Kidney tubule cell (primary cell): ENCODE results near the gene ASAH2.
"Not testable (repeated sequence)": the region's sequence is repeated elsewhere in the genome, so short reads cannot be mapped to it uniquely, and the experiment has no call there.

ENCODE experiments used
- DNase-seq: peaks from one replicate; pipeline ENCODE4 v3.0.0-alpha.2; 2018; ENCODE audit warnings: low spot score

The ASAH2 gene

GRCh38 chr10:50251394-50251793 is at the start of gene ASAH2:
Gene ASAH2 (minus strand): TSS chr10:50251516. CDS start chr10:50248610, 2,906 bp downstream.
- no peak for DNase-seq

GRCh38 chr10:50299948-50300669 is 48.8 kb upstream of the ASAH2 start:
- no peak for DNase-seq

- DNase-seq = no peak
These were observed 44.1 kb upstream of the ASAH2 start for GRCh38 chr10:50295367-50295766.

- DNase-seq = no peak
These were observed 43.3 kb upstream of the ASAH2 start for GRCh38 chr10:50294582-50294981.

- DNase-seq = peak; percentile 43
These were observed 42.4 kb upstream of the ASAH2 start for GRCh38 chr10:50293513-50294313.

GRCh38 chr10:50291261-50291850 is 40.0 kb upstream of the ASAH2 start:
- peak; percentile 3 for DNase-seq

- no peak for DNase-seq
These were observed 37.9 kb upstream of the ASAH2 start for GRCh38 chr10:50289196-50289595.

GRCh38 chr10:50286996-50287803 is 35.9 kb upstream of the ASAH2 start:
- no peak for DNase-seq

- DNase-seq = no peak
These were observed 35.2 kb upstream of the ASAH2 start for GRCh38 chr10:50286517-50286916.

GRCh38 chr10:50281967-50282522 is 30.7 kb upstream of the ASAH2 start:
- no peak for DNase-seq

GRCh38 chr10:50281210-50281966 is 30.1 kb upstream of the ASAH2 start:
- no peak for DNase-seq

GRCh38 chr10:50280049-50280841 is 28.9 kb upstream of the ASAH2 start:
- no peak for DNase-seq

GRCh38 chr10:50279489-50279888 is 28.2 kb upstream of the ASAH2 start:
- DNase-seq = peak; percentile 53

- DNase-seq = peak; percentile 29
These were observed 24.4 kb upstream of the ASAH2 start for GRCh38 chr10:50275650-50276235.

GRCh38 chr10:50272531-50272930 is 21.2 kb upstream of the ASAH2 start:
- no peak for DNase-seq

GRCh38 chr10:50271564-50272250 is 20.4 kb upstream of the ASAH2 start:
- no peak for DNase-seq

GRCh38 chr10:50267877-50268276 is 16.6 kb upstream of the ASAH2 start:
- DNase-seq = not testable (repeated sequence)

GRCh38 chr10:50262625-50263024 is 11.3 kb upstream of the ASAH2 start:
- DNase-seq = not testable (repeated sequence)

- peak; percentile 66 for DNase-seq
These were observed 9.5 kb upstream of the ASAH2 start for GRCh38 chr10:50260791-50261281.
